Fibroblast of the conjunctiva (primary cell): ENCODE data around the gene ZDHHC3.
"Not testable (repeated sequence)": the region's sequence is repeated elsewhere in the genome, so short reads cannot be mapped to it uniquely, and the experiment has no call there.

Source experiments
- DNase-seq: peaks from one replicate; pipeline ENCODE4 v3.0.0-alpha.2; 2010; ENCODE audit warnings: low read depth

The ZDHHC3 gene

GRCh38 chr3:44995142-44995770 lies 19.3 kb upstream of the ZDHHC3 start:
- peak; percentile 84 for DNase-seq

GRCh38 chr3:44993471-44994205 lies 17.7 kb upstream of the ZDHHC3 start:
- DNase-seq: peak; percentile 44

GRCh38 chr3:44992555-44993470 lies 16.8 kb upstream of the ZDHHC3 start:
- no peak for DNase-seq

GRCh38 chr3:44991326-44991725 lies 15.4 kb upstream of the ZDHHC3 start:
- DNase-seq: no peak

- no peak for DNase-seq
Observed at GRCh38 chr3:44989636-44990373, 13.8 kb upstream of the ZDHHC3 start.

GRCh38 chr3:44989141-44989540 lies 13.2 kb upstream of the ZDHHC3 start:
- DNase-seq: no peak

GRCh38 chr3:44988073-44988472 lies 12.1 kb upstream of the ZDHHC3 start:
- DNase-seq: no peak

GRCh38 chr3:44987332-44987731 lies 11.4 kb upstream of the ZDHHC3 start:
- no peak for DNase-seq

GRCh38 chr3:44986330-44986729 lies 10.4 kb upstream of the ZDHHC3 start:
- DNase-seq: not testable (repeated sequence)

- no peak for DNase-seq
Observed at GRCh38 chr3:44984335-44984734, 8.4 kb upstream of the ZDHHC3 start.

- no peak for DNase-seq
Observed at GRCh38 chr3:44983484-44983941, 7.5 kb upstream of the ZDHHC3 start.

- DNase-seq: no peak
Observed at GRCh38 chr3:44982817-44983216, 6.8 kb upstream of the ZDHHC3 start.

GRCh38 chr3:44981751-44982150 lies 5.8 kb upstream of the ZDHHC3 start:
- DNase-seq: no peak

- no peak for DNase-seq
Observed at GRCh38 chr3:44981220-44981619, 5.2 kb upstream of the ZDHHC3 start.

- DNase-seq: no peak
Observed at GRCh38 chr3:44974416-44974815, 1.6 kb downstream of the ZDHHC3 start.

- DNase-seq: no peak
Observed at GRCh38 chr3:44970926-44971490, 5.0 kb downstream of the ZDHHC3 start.

GRCh38 chr3:44969828-44970179 lies 6.2 kb downstream of the ZDHHC3 start:
- no peak for DNase-seq

- DNase-seq: no peak
Observed at GRCh38 chr3:44969154-44969827, 6.7 kb downstream of the ZDHHC3 start.

- no peak for DNase-seq
Observed at GRCh38 chr3:44968447-44968858, 7.5 kb downstream of the ZDHHC3 start.

GRCh38 chr3:44966795-44967278 lies 9.1 kb downstream of the ZDHHC3 start:
- DNase-seq: no peak

GRCh38 chr3:44965165-44965564 lies 10.8 kb downstream of the ZDHHC3 start:
- DNase-seq: no peak
